Mesenteric fat pad (tissue), 1 donor: ENCODE results near the gene MAPK12. TPM values are rescaled to one million over a fixed set of nuclear protein-coding genes. Genes with fewer than 3 reads are reported as not detected.
"Not testable (repeated sequence)": the region's sequence is repeated elsewhere in the genome, so short reads cannot be mapped to it uniquely, and the experiment has no call there.

Source experiments
- DNase-seq: peaks from one replicate; pipeline ENCODE4 v3.0.0-alpha.2; 2020; ENCODE audit warnings: low spot score
- total RNA-seq: library from RNA; stranded (reverse); fragmentation: NEBNext Ultra II Directional; extraction: Animal tissue kit (Norgen Biotek cat#: 25700); gene quantifications from one replicate; pipeline ENCODE4 v1.2.1, GENCODE V29; 2021
- donor health status: DM: yes; HTN: yes; CAD: no.

Gene MAPK12
- total RNA-seq, 1 donor from 2014 or later = 20.0 TPM

GRCh38 chr22:50282361-50283155 lies 21.1 kb upstream of the MAPK12 start:
- DNase-seq = no peak

GRCh38 chr22:50281957-50282356 lies 20.5 kb upstream of the MAPK12 start:
- DNase-seq = no peak

- no peak for DNase-seq
These were observed 19.9 kb upstream of the MAPK12 start for GRCh38 chr22:50281384-50281760.

GRCh38 chr22:50280708-50281383 lies 19.4 kb upstream of the MAPK12 start:
- DNase-seq = no peak

GRCh38 chr22:50280022-50280707 lies 18.7 kb upstream of the MAPK12 start:
- no peak for DNase-seq

GRCh38 chr22:50278956-50279619 lies 17.6 kb upstream of the MAPK12 start:
- no peak for DNase-seq

- no peak for DNase-seq
These were observed 17.0 kb upstream of the MAPK12 start for GRCh38 chr22:50278461-50278860.

- no peak for DNase-seq
These were observed 16.3 kb upstream of the MAPK12 start for GRCh38 chr22:50277761-50278160.

- no peak for DNase-seq
These were observed 14.7 kb upstream of the MAPK12 start for GRCh38 chr22:50276143-50276542.

GRCh38 chr22:50275181-50276055 lies 13.9 kb upstream of the MAPK12 start:
- DNase-seq = no peak

DNA sequence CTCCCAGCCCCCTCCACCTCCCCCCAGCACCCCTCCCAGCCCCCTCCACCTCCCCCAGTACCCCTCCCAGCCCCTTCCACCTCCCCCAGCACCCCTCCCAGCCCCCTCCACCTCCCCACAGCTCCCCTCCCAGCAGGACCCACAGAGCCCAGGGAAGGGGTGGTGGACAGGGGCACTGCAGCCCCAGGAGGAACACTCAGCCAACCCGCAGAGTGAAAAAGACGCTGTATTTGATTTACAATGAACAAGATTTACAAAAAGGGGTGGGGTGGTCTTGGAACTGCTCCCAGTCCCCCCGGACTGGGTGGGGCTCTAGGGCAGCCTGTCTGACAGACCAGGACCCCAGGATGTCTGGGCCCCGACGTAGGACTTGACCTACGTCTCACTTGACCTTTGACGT lies 13.3 kb upstream of the MAPK12 start:
- DNase-seq = no peak

GRCh38 chr22:50274311-50274710 lies 12.8 kb upstream of the MAPK12 start:
- no peak for DNase-seq

- not testable (repeated sequence) for DNase-seq
These were observed 12.3 kb upstream of the MAPK12 start for GRCh38 chr22:50273781-50274180.

DNA sequence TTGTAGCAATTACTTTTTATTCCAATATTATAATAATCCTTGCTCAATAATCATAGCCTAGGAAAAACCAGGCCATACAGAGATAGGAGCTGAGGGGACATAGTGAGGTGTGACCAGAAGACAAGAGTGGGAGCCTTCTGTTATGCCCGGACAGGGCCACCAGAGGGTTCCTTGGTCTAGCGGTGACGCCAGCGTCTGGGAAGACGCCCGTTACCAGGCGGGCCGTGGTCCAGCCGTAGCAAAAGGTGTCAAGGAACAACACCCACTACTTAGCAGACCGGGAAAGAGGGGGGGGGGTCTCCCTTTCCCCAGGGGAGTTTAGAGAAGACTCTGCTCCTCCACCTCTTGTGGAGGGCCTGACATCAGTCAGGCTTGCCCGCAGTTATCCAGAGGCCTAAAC lies 11.9 kb upstream of the MAPK12 start:
- DNase-seq = not testable (repeated sequence)

DNA sequence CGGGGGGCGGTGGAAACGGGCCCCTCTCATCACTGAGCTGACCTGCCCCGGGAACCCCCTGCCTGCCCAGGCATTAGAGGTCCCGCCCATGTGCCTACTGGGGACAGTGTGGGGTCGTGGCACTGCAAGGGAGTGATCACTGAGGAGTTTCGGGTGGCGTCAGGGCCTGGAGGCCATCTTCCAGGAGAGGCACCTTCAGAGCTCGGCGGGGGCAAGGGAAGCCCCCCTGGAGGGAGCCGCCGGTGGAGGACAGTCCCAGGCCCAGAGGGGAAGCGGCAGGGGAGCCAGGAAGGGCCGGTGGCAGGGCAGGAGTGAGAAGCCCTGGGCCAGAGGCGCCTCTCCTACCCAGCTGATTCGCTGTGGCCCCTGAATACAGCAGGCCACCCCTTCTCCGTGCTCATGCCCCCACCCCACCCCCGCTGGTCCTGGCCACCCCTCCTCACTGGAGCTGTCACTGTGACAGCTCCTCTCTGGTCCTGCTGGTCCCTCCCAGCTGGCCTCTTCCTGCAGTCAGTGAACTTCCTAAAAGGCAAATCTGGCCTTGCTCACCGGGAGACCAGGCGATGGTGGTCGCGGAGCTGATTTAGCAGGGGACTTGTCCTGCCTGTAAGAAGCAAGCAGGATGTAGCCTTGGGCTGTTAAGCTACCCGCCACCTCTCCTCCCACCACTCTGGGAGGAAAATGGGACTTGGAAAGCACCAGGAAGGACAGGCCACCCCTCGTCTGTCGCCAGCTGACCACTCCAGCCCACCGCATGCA lies 10.7 kb upstream of the MAPK12 start:
- DNase-seq = no peak

GRCh38 chr22:50271519-50271970 lies 10.1 kb upstream of the MAPK12 start:
- no peak for DNase-seq

- no peak for DNase-seq
These were observed 9.3 kb upstream of the MAPK12 start for GRCh38 chr22:50270666-50271394.

- no peak for DNase-seq
These were observed 8.6 kb upstream of the MAPK12 start, which contains the start of gene MAPK11 for GRCh38 chr22:50269970-50270665. Gene MAPK11, minus strand, starts transcription at chr22:50270380. Its CDS starts 88 bp downstream, at chr22:50270292.
